H1 (cell line): ENCODE data around the gene PTPRE. TPM values are rescaled to one million over a fixed set of nuclear protein-coding genes. Genes with fewer than 3 reads are reported as not detected.

Source experiments
- CTCF ChIA-PET: fragments of 300-600 bp; sonication (Branson Sonifier 250); formaldehyde crosslinking; loops from one replicate; lab custom pipeline; 2021; ENCODE audit not compliant: partially characterized antibody; lab: Charles Lee
- POLR2A ChIA-PET: fragments of 300-600 bp; sonication (Branson Sonifier 250); formaldehyde crosslinking; loops from one replicate; lab custom pipeline; 2021; ENCODE audit warnings: inconsistent platforms; ENCODE audit not compliant: partially characterized antibody; lab: Charles Lee
- DNase-seq, 2 experiments: peaks; one replicate each; pipeline versions ENCODE4 v3.0.0 to v3.0.0-alpha.2; 2010 to 2022; ENCODE audit warnings: low spot score in 2 of 2, low read depth in 1 of 2, mixed read lengths in 1 of 2
- FAIRE-seq: peaks from 2 replicates; lab custom pipeline; 2011; peaks lifted over from hg19 to GRCh38; lab: Jason Lieb, UNC
- H2AFZ ChIP-seq: 2 replicates; pipeline ENCODE4 v1.8.1; 2012; ENCODE audit warnings: low read length, inconsistent platforms
- H2AK5ac ChIP-seq: 2 replicates; pipeline ENCODE4 v1.6.1; 2013; ENCODE audit warnings: low read depth, low read length
- H2BK120ac ChIP-seq: replicated peaks from 2 replicates; pipeline ENCODE3; 2013; ENCODE audit warnings: low read depth, low read length, inconsistent platforms
- H2BK12ac ChIP-seq: 2 replicates; pipeline ENCODE4 v1.6.1; 2013; ENCODE audit warnings: low read depth, low read length
- H2BK15ac ChIP-seq: 2 replicates; pipeline ENCODE4 v1.6.1; 2013; ENCODE audit warnings: low read length
- H2BK20ac ChIP-seq: 2 replicates; pipeline ENCODE4 v1.6.1; 2013; ENCODE audit warnings: low read length
- H2BK5ac ChIP-seq: 2 replicates; pipeline ENCODE4 v1.6.1; 2013; ENCODE audit warnings: low read depth, low read length
- H3K14ac ChIP-seq: 2 replicates; pipeline ENCODE4 v1.6.1; 2013; ENCODE audit warnings: inconsistent platforms; ENCODE audit not compliant: insufficient read length
- H3K18ac ChIP-seq: 2 replicates; pipeline ENCODE4 v1.6.1; 2013; ENCODE audit warnings: low read length; ENCODE audit errors: extremely low read depth
- H3K23ac ChIP-seq: 2 replicates; pipeline ENCODE4 v1.6.1; 2013; ENCODE audit warnings: inconsistent platforms; ENCODE audit not compliant: insufficient read length
- H3K23me2 ChIP-seq: 2 replicates; pipeline ENCODE4 v1.6.1; 2013; ENCODE audit warnings: low read depth, low read length
- H3K27ac ChIP-seq: 2 replicates; pipeline ENCODE4 v1.6.1; 2011; ENCODE audit warnings: low read depth, low read length, inconsistent platforms
- H3K27me3 ChIP-seq, 4 experiments: replicated peaks in 1 of 4; 1 replicate in 1 of 4; 2 replicates in 3 of 4; pipeline versions ENCODE4 v1.6.1 to v1.8.1; 2011 to 2013; ENCODE audit warnings: low read length in 3 of 4, mild to moderate bottlenecking in 3 of 4, inconsistent platforms in 2 of 4, mixed read lengths in 2 of 4, moderate library complexity in 1 of 4; ENCODE audit not compliant: control insufficient read depth in 3 of 4, insufficient read depth in 3 of 4; ENCODE audit errors: extremely low read depth in 1 of 4
- H3K36me3 ChIP-seq, 4 experiments: 2 replicates each; pipeline versions ENCODE4 v1.6.1 to v1.8.1; 2011 to 2013; ENCODE audit warnings: mild to moderate bottlenecking in 4 of 4, low read length in 3 of 4, moderate library complexity in 2 of 4, control low read depth in 1 of 4, inconsistent platforms in 1 of 4; ENCODE audit not compliant: insufficient read depth in 4 of 4, control insufficient read depth in 2 of 4
- H3K4ac ChIP-seq: replicated peaks from 2 replicates; pipeline ENCODE3; 2013; ENCODE audit warnings: low read length, low read depth, mixed read lengths, inconsistent platforms; ENCODE audit not compliant: insufficient read length
- H3K4me1 ChIP-seq, 4 experiments: replicated peaks in 1 of 4; 1 replicate in 1 of 4; 2 replicates in 3 of 4; pipeline versions ENCODE4 v1.6.1 to v1.8.1; 2011 to 2013; ENCODE audit warnings: low read length in 3 of 4, inconsistent platforms in 2 of 4, mixed read lengths in 1 of 4; ENCODE audit not compliant: insufficient read depth in 4 of 4, control insufficient read depth in 3 of 4
- H3K4me2 ChIP-seq, 2 experiments: 2 replicates each; pipeline versions ENCODE4 v1.6.1 to v1.8.1; 2011 to 2013; ENCODE audit warnings: low read depth in 2 of 2, low read length in 2 of 2, control low read depth in 1 of 2, inconsistent platforms in 1 of 2, mild to moderate bottlenecking in 1 of 2; ENCODE audit not compliant: insufficient read depth in 1 of 2
- H3K4me3 ChIP-seq, 4 experiments: fragments of 200-600, 300-600 bp in 1 of 4; sonication (generic), shearing (Covaris generic), sonication (Bioruptor Twin) in 1 of 4; 2 replicates each; pipeline versions ENCODE4 v1.5.1 to v1.8.1; 2011 to 2016; ENCODE audit warnings: low read length in 4 of 4, low read depth in 3 of 4, control low read depth in 2 of 4, inconsistent platforms in 2 of 4, mild to moderate bottlenecking in 2 of 4, mixed read lengths in 1 of 4, moderate library complexity in 1 of 4; ENCODE audit not compliant: insufficient read depth in 2 of 4; ENCODE audit errors: extremely low read depth in 1 of 4
- H3K56ac ChIP-seq: replicated peaks from 2 replicates; pipeline ENCODE3; 2013; ENCODE audit warnings: low read depth, mild to moderate bottlenecking, mixed read lengths, low read length, inconsistent platforms; ENCODE audit not compliant: insufficient read length
- H3K79me1 ChIP-seq: 2 replicates; pipeline ENCODE4 v1.6.1; 2013; ENCODE audit warnings: low read depth, low read length, control low read depth
- H3K79me2 ChIP-seq, 2 experiments: 2 replicates each; pipeline versions ENCODE4 v1.6.1 to v1.8.1; 2012 to 2013; ENCODE audit warnings: low read length in 2 of 2, mild to moderate bottlenecking in 2 of 2, inconsistent platforms in 1 of 2; ENCODE audit not compliant: insufficient read depth in 2 of 2, control insufficient read depth in 1 of 2
- H3K9ac ChIP-seq, 4 experiments: replicated peaks in 1 of 4; 1 replicate in 1 of 4; 2 replicates in 3 of 4; pipeline versions ENCODE4 v1.6.1 to v1.8.1; 2011 to 2013; ENCODE audit warnings: low read depth in 3 of 4, low read length in 3 of 4, control low read depth in 2 of 4, mild to moderate bottlenecking in 2 of 4, moderate library complexity in 2 of 4, inconsistent platforms in 1 of 4; ENCODE audit errors: extremely low read depth in 1 of 4
- H3K9me3 ChIP-seq, 2 experiments: 2 replicates each; pipeline versions ENCODE4 v1.6.1 to v1.8.1; 2012 to 2013; ENCODE audit warnings: mild to moderate bottlenecking in 2 of 2, moderate library complexity in 2 of 2, control low read depth in 1 of 2, inconsistent platforms in 1 of 2, low read depth in 1 of 2, low read length in 1 of 2, mixed read lengths in 1 of 2; ENCODE audit not compliant: insufficient read depth in 2 of 2
- H4K20me1 ChIP-seq, 2 experiments: replicated peaks in 1 of 2; 2 replicates each; pipeline versions ENCODE3 to v1.8.1; 2011 to 2013; ENCODE audit warnings: inconsistent platforms in 2 of 2, low read length in 2 of 2, mild to moderate bottlenecking in 1 of 2; ENCODE audit not compliant: insufficient read depth in 2 of 2, control insufficient read depth in 1 of 2
- H4K5ac ChIP-seq: 2 replicates; pipeline ENCODE4 v1.6.1; 2013; ENCODE audit warnings: low read length, low read depth, mixed read lengths, inconsistent platforms; ENCODE audit not compliant: insufficient read length
- H4K8ac ChIP-seq: 2 replicates; pipeline ENCODE4 v1.8.0; 2013; ENCODE audit warnings: mild to moderate bottlenecking, moderate library complexity, low read length, inconsistent platforms; ENCODE audit not compliant: insufficient read depth; ENCODE audit errors: extremely low read depth
- H4K91ac ChIP-seq: replicated peaks from 2 replicates; pipeline ENCODE3; 2013; ENCODE audit warnings: low read length, mixed read lengths, inconsistent platforms; ENCODE audit not compliant: insufficient read length
- BCL11A ChIP-seq, 2 experiments: IDR thresholded peaks; one replicate each; pipeline ENCODE4 v1.6.1; 2011; ENCODE audit warnings: low read depth in 2 of 2, low read length in 2 of 2, mild to moderate bottlenecking in 2 of 2
- EZH2 ChIP-seq: fragments of 200-600 bp; sonication (generic); IDR thresholded peaks from 2 replicates; pipeline ENCODE4 v1.7.1; 2012; ENCODE audit warnings: low read depth, mild to moderate bottlenecking, moderate library complexity, low read length, inconsistent platforms; ENCODE audit not compliant: severe bottlenecking
- KDM1A ChIP-seq: fragments of 200-600, 300-600 bp; sonication (generic); IDR thresholded peaks from 2 replicates; pipeline ENCODE4 v1.7.1; 2016; ENCODE audit warnings: mild to moderate bottlenecking, low read length, borderline replicate concordance
- RBBP5 ChIP-seq: IDR thresholded peaks from 2 replicates; pipeline ENCODE4 v1.7.1; 2012; ENCODE audit warnings: low read depth, mild to moderate bottlenecking, inconsistent platforms, low read length, moderate library complexity, borderline replicate concordance
- RNF2 ChIP-seq: fragments of 200-900, 300-1000 bp; sonication (generic); IDR thresholded peaks from 2 replicates; pipeline ENCODE4 v1.7.1; 2016; ENCODE audit warnings: borderline replicate concordance, low read depth, mild to moderate bottlenecking, antibody characterized with exemption, low read length; ENCODE audit not compliant: poor library complexity, severe bottlenecking; ENCODE audit errors: missing control alignments
- SUZ12 ChIP-seq: fragments of 200-600 bp; sonication (generic); IDR thresholded peaks from 2 replicates; pipeline ENCODE4 v1.6.1; 2012; ENCODE audit warnings: mild to moderate bottlenecking, inconsistent platforms, low read length, moderate library complexity, mixed read lengths
- TBP ChIP-seq: IDR thresholded peaks from 2 replicates; pipeline ENCODE4 v1.6.1; 2011; ENCODE audit warnings: low read depth, low read length, improper control_type of control experiment
- WGBS, 2 experiments: shearing (Covaris generic) in 1 of 2; methylation state at CpG; one replicate each; pipeline versions ENCODE4 v1.1.6 to v1.1.7; 2013 to 2015; ENCODE audit warnings: low lambda C conversion rate in 2 of 2, mixed read lengths in 2 of 2, inconsistent platforms in 1 of 2, low coverage in 1 of 2, missing lambda C conversion rate in 1 of 2; ENCODE audit not compliant: insufficient replicate concordance in 2 of 2, insufficient coverage in 1 of 2, insufficient read length in 1 of 2; ENCODE audit errors: extremely low coverage in 1 of 2, missing lambda C conversion rate in 1 of 2; 5-methylcytosine and 5-hydroxymethylcytosine counted together
- polyA plus RNA-seq, 7 experiments: library from polyadenylated mRNA; depleted of rRNA in 3 of 7; stranded (reverse) in 5 of 7; unstranded in 2 of 7; fragments of >200 nt in 5 of 7; fragments of 200-250 nt in 2 of 7; gene quantifications; 1 replicate in 5 of 7; 2 replicates in 1 of 7; 4 replicates in 1 of 7; pipeline versions ENCODE4 v1.2.1 to v1.2.3, GENCODE V29; 2011 to 2013; ENCODE audit warnings: missing spikeins in 2 of 7, mixed read lengths in 2 of 7
- total RNA-seq: library from RNA; stranded (reverse); fragmentation: NEBNext Ultra II Directional; extraction: Animal tissue kit (Norgen Biotek cat#: 25700); gene quantifications from 2 replicates; pipeline ENCODE4 v1.2.1, GENCODE V29; 2021

The PTPRE gene
- total and polyA plus RNA-seq, 2 of the 8 experiments (the other 6 are each of a cell fraction or from before 2014, with no cell fraction given): 0.33 to 0.54 TPM

DNA sequence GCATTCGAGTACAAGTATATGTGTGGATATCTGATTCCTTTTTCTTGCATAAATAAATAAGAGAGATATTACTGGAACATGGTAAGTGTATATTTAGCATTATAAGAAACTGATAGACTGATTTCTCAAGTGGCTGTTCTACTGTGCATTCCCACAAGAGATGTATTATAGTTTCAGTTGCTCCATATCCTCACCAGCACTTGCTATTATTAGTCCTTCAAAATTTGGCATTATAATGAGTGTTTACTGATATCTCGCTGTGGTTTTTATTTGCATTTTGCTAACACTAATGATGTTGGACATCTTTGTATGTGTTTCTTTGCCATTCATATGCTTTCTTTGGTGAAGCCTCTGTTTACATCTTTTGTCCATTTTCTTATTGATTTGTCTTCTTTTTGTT lies 9.7 kb upstream of the PTPRE start:
- ChIA-PET POLR2A (no interaction called here), CTCF (interaction anchor here (1.6 kb wide), 1 partner anchor 9 kb away, joined by 5 read pairs; no protein-coding TSS in a partner anchor)
- H3K4me1 ChIP-seq: no peaks in the 10 kb centered on the region
- H3K79me1 ChIP-seq: no peaks in the 10 kb centered on the region
- no peak for FAIRE-seq
- no peak overlapping the region for H2BK120ac ChIP-seq
- H3K4me3 ChIP-seq: no peak overlapping the region
- no peak overlapping the region for H3K4ac ChIP-seq
- DNase-seq: no peak
- no peak overlapping the region for H3K18ac ChIP-seq
- no peaks in the 10 kb centered on the region for H3K36me3 ChIP-seq
- no peak overlapping the region for H3K27ac ChIP-seq
- no peaks in the 10 kb centered on the region for H4K20me1 ChIP-seq
- no peak overlapping the region for H2BK5ac ChIP-seq
- H2BK12ac ChIP-seq: no peak overlapping the region
- no peak overlapping the region for H3K14ac ChIP-seq
- no peaks in the 10 kb centered on the region for H3K79me2 ChIP-seq
- H2BK20ac ChIP-seq: no peak overlapping the region
- H2AFZ ChIP-seq: no peak overlapping the region
- H4K91ac ChIP-seq: no peak overlapping the region
- no peaks in the 10 kb centered on the region for H3K27me3 ChIP-seq
- no peak overlapping the region for H4K8ac ChIP-seq
- H4K5ac ChIP-seq: no peak overlapping the region
- H2AK5ac ChIP-seq: no peak overlapping the region
- H3K9ac ChIP-seq: no peak overlapping the region
- H3K4me2 ChIP-seq: no peak overlapping the region
- H2BK15ac ChIP-seq: no peak overlapping the region
- H3K56ac ChIP-seq: no peak overlapping the region
- no peak overlapping the region for H3K23ac ChIP-seq
- 75% methylated on average over 2 of the region's 2 CpGs; no CpG with 5 or more reads in 1 of the 2 experiments for WGBS, 2 experiments
- TF ChIP-seq KDM1A (no peak), RNF2 (no peak), TBP (no peak), EZH2 (no peak), BCL11A (IDR thresholded peaks at IDR 0.05; ENCODE audit: low read depth in 2 of 2, low read length in 2 of 2) (no peak), SUZ12 (no peak), RBBP5 (no peak)
- TF ChIP-seq, all 59 proteins: peak for 0
- no peaks in the 10 kb centered on the region for H3K23me2 ChIP-seq
- H3K9me3 ChIP-seq: no peaks in the 10 kb centered on the region
